ENCODE results near the gene TRHDE. TPM values are rescaled to one million over a fixed set of nuclear protein-coding genes. Genes with fewer than 3 reads are reported as not detected.

Gene TRHDE
- total RNA-seq, 4 donors from 2014 or later, result 0.49 to 5.8 (median 1.1) TPM

GRCh38 chr12:72610854-72611358 is 338.7 kb downstream of the TRHDE start:
- intact Hi-C loops (cut with DNase I; ENCODE audit: low total_unique reads), result no loop called here
- H3K4me3 ChIP-seq (ENCODE audit: low read depth, poor library complexity, severe bottlenecking), result no peak overlapping the region
- TF ChIP-seq CTCF (IDR thresholded peaks at IDR 0.05), result no peak
- TF ChIP-seq POLR2A (IDR thresholded peaks at IDR 0.05), result no peak
- 72 to 82% methylated on average over 1 of the region's 1 CpG for WGBS, 2 donors
- no peak for DNase-seq (ENCODE audit: low spot score in 2 of 2)

DNA sequence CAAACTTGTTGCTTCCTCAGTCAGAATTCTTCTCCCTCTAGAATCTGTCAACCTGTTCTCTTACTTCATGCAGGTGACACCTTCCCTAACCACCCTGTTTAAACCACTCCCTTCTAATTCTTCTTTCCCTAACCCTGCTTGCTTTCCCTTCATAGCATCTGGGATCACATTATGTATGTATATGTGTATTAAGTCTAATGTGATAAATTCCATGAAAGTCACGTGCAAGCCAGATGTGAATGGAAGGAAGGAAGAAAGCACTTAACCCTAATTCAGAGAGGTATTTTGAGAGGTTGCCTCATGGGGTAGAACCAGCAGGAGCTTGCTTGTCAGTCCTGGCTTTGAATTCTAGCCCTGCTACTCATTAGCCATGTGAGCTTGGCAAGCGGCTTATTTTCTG is 340.0 kb downstream of the TRHDE start:
- intact Hi-C loops (cut with DNase I; ENCODE audit: low total_unique reads), result no loop called here
- WGBS, 2 donors, result 40 to 63% methylated on average over 2 of the region's 2 CpGs
- no peak for DNase-seq (ENCODE audit: low spot score in 2 of 2)
- TF ChIP-seq POLR2A (IDR thresholded peaks at IDR 0.05), result no peak
- TF ChIP-seq CTCF (IDR thresholded peaks at IDR 0.05), result no peak
- H3K4me3 ChIP-seq (ENCODE audit: low read depth, poor library complexity, severe bottlenecking), result no peak overlapping the region

- intact Hi-C loops (cut with DNase I; ENCODE audit: low total_unique reads), result no loop called here
- no peak overlapping the region for H3K4me3 ChIP-seq (ENCODE audit: low read depth, poor library complexity, severe bottlenecking)
- TF ChIP-seq POLR2A (IDR thresholded peaks at IDR 0.05) (no peak), CTCF (IDR thresholded peaks at IDR 0.05) (no peak)
- no peak for DNase-seq (ENCODE audit: low spot score in 2 of 2)
- WGBS, 2 donors, result 84 to 88% methylated on average over 6 of the region's 6 CpGs
These were observed 346.6 kb downstream of the TRHDE start for GRCh38 chr12:72618764-72619163.

GRCh38 chr12:72622556-72622955 is 350.4 kb downstream of the TRHDE start:
- TF ChIP-seq CTCF (IDR thresholded peaks at IDR 0.05) (no peak), POLR2A (IDR thresholded peaks at IDR 0.05) (no peak)
- WGBS, 2 donors, result 87 to 90% methylated on average over 3 of the region's 3 CpGs
- H3K4me3 ChIP-seq (ENCODE audit: low read depth, poor library complexity, severe bottlenecking), result no peak overlapping the region
- intact Hi-C loops (cut with DNase I; ENCODE audit: low total_unique reads), result no loop called here
- DNase-seq (ENCODE audit: low spot score in 2 of 2), result no peak

- intact Hi-C loops (cut with DNase I; ENCODE audit: low total_unique reads), result no loop called here
- 46 to 49% methylated on average over 4 of the region's 4 CpGs for WGBS, 2 donors
- H3K4me3 ChIP-seq (ENCODE audit: low read depth, poor library complexity, severe bottlenecking), result no peak overlapping the region
- TF ChIP-seq CTCF (IDR thresholded peaks at IDR 0.05) (no peak), POLR2A (IDR thresholded peaks at IDR 0.05) (no peak)
- no peak for DNase-seq (ENCODE audit: low spot score in 2 of 2)
These were observed 359.9 kb downstream of the TRHDE start for GRCh38 chr12:72631926-72632685.

All from lower leg skin (tissue), 4 donors.